Mucosa of stomach (tissue), 1 donor: ENCODE measurements around the gene SECTM1.
"Not testable (repeated sequence)": the region's sequence is repeated elsewhere in the genome, so short reads cannot be mapped to it uniquely, and the experiment has no call there.

Experiments
- H3K27me3 ChIP-seq: one replicate; pipeline ENCODE4 v1.7.0; 2013; ENCODE audit warnings: mild to moderate bottlenecking, low read length; ENCODE audit not compliant: control insufficient read depth, insufficient read depth
- H3K36me3 ChIP-seq: one replicate; pipeline ENCODE4 v1.7.0; 2013; ENCODE audit warnings: low read length; ENCODE audit not compliant: control insufficient read depth, insufficient read depth
- H3K4me1 ChIP-seq: one replicate; pipeline ENCODE4 v1.7.0; 2013; ENCODE audit warnings: mild to moderate bottlenecking, low read length; ENCODE audit not compliant: control insufficient read depth, insufficient read depth
- H3K4me3 ChIP-seq: one replicate; pipeline ENCODE4 v1.7.0; 2013; ENCODE audit warnings: low read length
- H3K9ac ChIP-seq: one replicate; pipeline ENCODE4 v1.7.0; 2013; ENCODE audit warnings: mild to moderate bottlenecking, low read length, moderate library complexity
- H3K9me3 ChIP-seq: one replicate; pipeline ENCODE4 v1.7.0; 2013; ENCODE audit warnings: mild to moderate bottlenecking, low read length, moderate library complexity; ENCODE audit not compliant: control insufficient read depth
- donor health status: Pancreatic carcinoma.

The SECTM1 gene

GRCh38 chr17:82365606-82366295 is 32.2 kb upstream of the SECTM1 start:
- no peak overlapping the region for H3K9ac ChIP-seq
- H3K36me3 ChIP-seq = no peaks in the 10 kb centered on the region
- no peaks in the 10 kb centered on the region for H3K9me3 ChIP-seq
- H3K4me1 ChIP-seq = peaks cover 6% of the 10 kb centered on the region
- peaks cover 14% of the 10 kb centered on the region for H3K27me3 ChIP-seq
- no peak overlapping the region for H3K4me3 ChIP-seq

- no peaks in the 10 kb centered on the region for H3K36me3 ChIP-seq
- peaks cover 18% of the 10 kb centered on the region for H3K27me3 ChIP-seq
- H3K4me3 ChIP-seq = no peak overlapping the region
- no peaks in the 10 kb centered on the region for H3K4me1 ChIP-seq
- no peak overlapping the region for H3K9ac ChIP-seq
- H3K9me3 ChIP-seq = no peaks in the 10 kb centered on the region
These were observed 28.5 kb upstream of the SECTM1 start for GRCh38 chr17:82361885-82362633.

GRCh38 chr17:82359451-82360074 is 26.0 kb upstream of the SECTM1 start:
- H3K4me3 ChIP-seq, H3K36me3 ChIP-seq, H3K9ac ChIP-seq, H3K9me3 ChIP-seq: not testable (repeated sequence)
- Histone ChIP-seq H3K27me3 (peaks cover 24% of the 10 kb centered on the region), H3K4me1 (peaks cover 20% of the 10 kb centered on the region)

GRCh38 chr17:82358465-82359350 is 25.1 kb upstream of the SECTM1 start, which contains the start of gene TEX19:
Gene TEX19 (plus strand): TSS chr17:82359247. CDS start chr17:82362151, 2,904 bp downstream.
- H3K4me1 ChIP-seq = peaks cover 20% of the 10 kb centered on the region
- no peaks in the 10 kb centered on the region for H3K9me3 ChIP-seq
- H3K9ac ChIP-seq = no peak within 1 kb of the TSS
- no peaks in the 10 kb centered on the region for H3K36me3 ChIP-seq
- no peak within 1 kb of the TSS for H3K4me3 ChIP-seq
- H3K27me3 ChIP-seq = peaks cover 24% of the 10 kb centered on the region

GRCh38 chr17:82357394-82357793 is 23.8 kb upstream of the SECTM1 start:
- H3K27me3 ChIP-seq = peaks cover 24% of the 10 kb centered on the region
- no peaks in the 10 kb centered on the region for H3K36me3 ChIP-seq
- H3K9ac ChIP-seq = no peak overlapping the region
- H3K9me3 ChIP-seq = no peaks in the 10 kb centered on the region
- H3K4me1 ChIP-seq = peaks cover 20% of the 10 kb centered on the region
- H3K4me3 ChIP-seq = no peak overlapping the region

GRCh38 chr17:82356845-82357355 is 23.3 kb upstream of the SECTM1 start:
- Histone ChIP-seq H3K9me3 (no peaks in the 10 kb centered on the region), H3K4me1 (peaks cover 23% of the 10 kb centered on the region), H3K9ac (no peak overlapping the region), H3K36me3 (no peaks in the 10 kb centered on the region), H3K27me3 (peaks cover 24% of the 10 kb centered on the region), H3K4me3 (no peak overlapping the region)

- Histone ChIP-seq H3K27me3 (peaks cover 24% of the 10 kb centered on the region), H3K9me3 (no peaks in the 10 kb centered on the region), H3K36me3 (no peaks in the 10 kb centered on the region), H3K4me1 (peaks cover 27% of the 10 kb centered on the region), H3K4me3 (no peak overlapping the region), H3K9ac (no peak overlapping the region)
These were observed 22.3 kb upstream of the SECTM1 start for GRCh38 chr17:82355770-82356427.

GRCh38 chr17:82354804-82355308 is 21.3 kb upstream of the SECTM1 start:
- H3K9ac ChIP-seq = no peak overlapping the region
- H3K27me3 ChIP-seq = peaks cover 24% of the 10 kb centered on the region
- H3K36me3 ChIP-seq = no peaks in the 10 kb centered on the region
- no peak overlapping the region for H3K4me3 ChIP-seq
- H3K4me1 ChIP-seq = peaks cover 27% of the 10 kb centered on the region
- no peaks in the 10 kb centered on the region for H3K9me3 ChIP-seq

GRCh38 chr17:82353484-82353883 is 19.9 kb upstream of the SECTM1 start:
- Histone ChIP-seq H3K27me3 (peaks cover 13% of the 10 kb centered on the region), H3K4me3 (no peak overlapping the region), H3K36me3 (no peaks in the 10 kb centered on the region), H3K9me3 (no peaks in the 10 kb centered on the region), H3K4me1 (peaks cover 33% of the 10 kb centered on the region), H3K9ac (no peak overlapping the region)

- Histone ChIP-seq H3K36me3 (no peaks in the 10 kb centered on the region), H3K27me3 (peaks cover 6% of the 10 kb centered on the region), H3K4me3 (no peak overlapping the region), H3K9me3 (no peaks in the 10 kb centered on the region), H3K9ac (no peak overlapping the region), H3K4me1 (peaks cover 34% of the 10 kb centered on the region)
These were observed 18.3 kb upstream of the SECTM1 start for GRCh38 chr17:82351713-82352488.
